SK-N-SH (cell line): ENCODE data around the gene LYRM4.

Source experiments
- CTCF ChIP-seq: fragments of 200-600 bp; sonication (generic); IDR thresholded peaks from 2 replicates; pipeline ENCODE4 v1.6.1; 2017; ENCODE audit warnings: antibody characterized with exemption, mild to moderate bottlenecking, moderate library complexity
- EP300 ChIP-seq, 2 experiments: IDR thresholded peaks; 2 replicates each; pipeline versions ENCODE4 v1.4.0 to v1.6.1; 2012; ENCODE audit warnings: borderline replicate concordance in 1 of 2, low read depth in 1 of 2, low read length in 1 of 2
- FOSL2 ChIP-seq: IDR thresholded peaks from 2 replicates; pipeline ENCODE4 v1.4.0; 2012; ENCODE audit warnings: low read depth, mild to moderate bottlenecking, moderate library complexity, borderline replicate concordance
- TAF1 ChIP-seq: IDR thresholded peaks from 2 replicates; pipeline ENCODE4 v1.6.1; 2012; ENCODE audit warnings: low read depth, mild to moderate bottlenecking, low read length, moderate library complexity, borderline replicate concordance

DNA sequence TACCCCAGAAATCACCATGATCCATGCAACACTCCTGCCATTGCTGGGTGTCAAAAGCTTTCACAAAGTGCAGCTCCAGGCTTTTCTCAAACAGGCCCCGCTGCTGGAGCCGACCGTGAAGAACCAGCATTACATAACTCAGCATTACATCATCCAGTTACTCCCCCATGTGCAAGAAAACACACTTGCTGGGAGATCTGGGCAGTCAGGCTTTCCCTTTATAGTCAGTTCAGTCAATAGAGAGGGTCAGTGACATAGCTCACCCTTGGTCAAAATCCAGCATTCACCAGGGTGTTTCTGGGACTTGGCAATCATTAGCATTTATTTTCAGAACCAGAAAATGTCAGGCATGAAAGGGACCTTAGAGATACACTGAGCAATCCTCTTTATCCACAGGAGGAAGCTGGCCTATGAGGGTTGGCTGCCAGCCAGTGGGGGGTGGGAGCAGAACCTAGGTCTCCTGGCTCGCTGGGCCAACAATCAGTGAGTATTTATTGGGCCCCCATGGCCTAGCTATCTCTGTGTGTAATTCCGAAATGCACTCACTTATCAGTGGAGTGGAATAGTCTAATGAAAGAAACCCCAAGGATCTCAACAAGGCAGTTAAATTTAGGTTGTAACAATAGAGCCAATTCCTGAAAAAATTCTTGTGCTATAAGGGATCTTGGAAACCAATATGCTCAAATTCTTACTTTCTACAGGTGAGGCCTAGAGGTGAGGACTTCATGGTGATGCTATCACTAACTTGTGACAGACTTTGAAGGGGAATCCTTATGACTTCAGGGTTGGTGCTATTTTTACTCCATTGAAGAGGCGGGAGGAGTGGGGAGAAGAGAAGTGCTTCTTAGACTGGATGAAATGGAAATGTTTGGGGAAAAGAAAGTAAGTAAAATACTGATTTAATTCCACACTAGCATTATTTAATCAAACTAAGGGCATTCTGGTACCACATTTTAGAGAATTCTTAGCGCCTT is 54.6 kb downstream of the LYRM4 start:
- TF ChIP-seq CTCF (no peak), TAF1 (no peak), EP300 (IDR thresholded peaks at IDR 0.05; ENCODE audit: borderline replicate concordance in 1 of 2, low read depth in 1 of 2, low read length in 1 of 2) (no peak), FOSL2 (no peak)
